HepG2 (cell line): Measurements from ENCODE around the gene GPR42. TPM values are rescaled to one million over a fixed set of nuclear protein-coding genes. Genes with fewer than 3 reads are reported as not detected.

Source experiments
- ATAC-seq: fragments of 200-7000 bp; cut with Tn5 transposase; 3 replicates; pipeline ENCODE4 v1.9.1; 2020; ENCODE audit warnings: mild to moderate bottlenecking, moderate library complexity
- Bru-seq: library from RNA; stranded (reverse); fragments of 400-500 nt; gene quantifications from one replicate; lab custom pipeline; 2021; lab: Mats Ljungman, UMichigan
- BruChase-seq, 2 experiments: library from RNA; stranded (reverse); fragments of 400-500 nt; gene quantifications; one replicate each; lab custom pipeline; 2021; lab: Mats Ljungman, UMichigan
- BruUV-seq: library from RNA; stranded (reverse); fragments of 400-500 nt; replicated peaks from 2 replicates; lab custom pipeline; 2021; lab: Mats Ljungman, UMichigan
- CTCF ChIA-PET: fragments of 300-600 bp; formaldehyde crosslinking; extraction: SDS; loops from one replicate; lab custom pipeline; 2021; ENCODE audit warnings: low total read pairs, inconsistent platforms, low intra/inter-chr PET ratio; lab: Yijun Ruan, JAX
- POLR2A ChIA-PET: fragments of 350-600 bp; sonication (Branson Sonifier 250); formaldehyde crosslinking; loops from one replicate; lab custom pipeline; 2020; ENCODE audit warnings: antibody characterized with exemption, inconsistent platforms; lab: Yijun Ruan, JAX
- DNase-seq: peaks from one replicate; pipeline ENCODE4 v3.0.0-alpha.2; 2015; ENCODE audit warnings: low spot score
- FAIRE-seq: peaks from 3 replicates; lab custom pipeline; 2011; peaks lifted over from hg19 to GRCh38; lab: Jason Lieb, UNC
- H2AFZ ChIP-seq: one replicate; pipeline ENCODE4 v1.6.1; 2011; ENCODE audit warnings: low read length, inconsistent platforms
- H3K27ac ChIP-seq: fragments of 300-600 bp; 3 replicates; pipeline ENCODE4 v1.8.0; 2011; ENCODE audit warnings: mixed run types, mild to moderate bottlenecking, mixed read lengths, low read length, inconsistent platforms; ENCODE audit not compliant: insufficient read depth; ENCODE audit errors: extremely low read length
- H3K27me3 ChIP-seq, 2 experiments: fragments of 200-600 bp in 1 of 2; 2 replicates in 1 of 2; 3 replicates in 1 of 2; pipeline versions ENCODE4 v1.6.0 to v1.8.0; 2011; ENCODE audit warnings: low read length in 2 of 2, mild to moderate bottlenecking in 2 of 2, moderate library complexity in 2 of 2, inconsistent platforms in 1 of 2; ENCODE audit not compliant: insufficient read depth in 2 of 2, control insufficient read depth in 1 of 2
- H3K36me3 ChIP-seq, 2 experiments: fragments of 200-600 bp in 1 of 2; replicated peaks in 1 of 2; 2 replicates in 1 of 2; 3 replicates in 1 of 2; pipeline versions ENCODE4 v1.5.1 to v1.8.0; 2011; ENCODE audit warnings: low read length in 2 of 2, inconsistent platforms in 1 of 2; ENCODE audit not compliant: insufficient read depth in 2 of 2, control insufficient read depth in 1 of 2
- H3K4me1 ChIP-seq: 2 replicates; pipeline ENCODE4 v1.5.1; 2012; ENCODE audit warnings: low read length, inconsistent platforms; ENCODE audit not compliant: insufficient read depth
- H3K4me2 ChIP-seq: 2 replicates; pipeline ENCODE4 v1.6.0; 2011; ENCODE audit warnings: low read depth, low read length, inconsistent platforms
- H3K4me3 ChIP-seq, 3 experiments: fragments of 200-600 bp in 1 of 3; sonication (generic), shearing (Covaris generic) in 1 of 3; replicated peaks in 1 of 3; 2 replicates each; pipeline ENCODE4 v1.5.1; 2011 to 2016; ENCODE audit warnings: low read length in 3 of 3, inconsistent platforms in 2 of 3, low read depth in 2 of 3, mild to moderate bottlenecking in 2 of 3, control low read depth in 1 of 3, mixed read lengths in 1 of 3; ENCODE audit not compliant: insufficient read depth in 1 of 3
- H3K79me2 ChIP-seq: one replicate; pipeline ENCODE4 v1.6.1; 2011; ENCODE audit warnings: low read length, inconsistent platforms; ENCODE audit not compliant: insufficient read depth
- H3K9ac ChIP-seq: 2 replicates; pipeline ENCODE4 v1.6.0; 2011; ENCODE audit warnings: mild to moderate bottlenecking, low read depth, low read length, inconsistent platforms; ENCODE audit not compliant: insufficient read depth
- H3K9me3 ChIP-seq: 2 replicates; pipeline ENCODE4 v1.5.1; 2012; ENCODE audit warnings: mild to moderate bottlenecking, low read length
- H4K20me1 ChIP-seq: 2 replicates; pipeline ENCODE4 v1.6.0; 2011; ENCODE audit warnings: inconsistent platforms, mild to moderate bottlenecking, low read length, moderate library complexity; ENCODE audit not compliant: insufficient read depth
- ASH2L ChIP-seq: fragments of 300-600, 200-600 bp; sonication (generic); IDR thresholded peaks from 2 replicates; pipeline ENCODE4 v1.7.0; 2017; ENCODE audit warnings: low read depth, mild to moderate bottlenecking, moderate library complexity, mixed read lengths, low read length; ENCODE audit not compliant: insufficient read length
- KDM5B ChIP-seq: sonication (generic); formaldehyde crosslinking; IDR thresholded peaks from 2 replicates; pipeline ENCODE4 v1.4.0; 2020; ENCODE audit warnings: missing genetic modification reagents, mild to moderate bottlenecking, borderline replicate concordance
- MED1 ChIP-seq: sonication (generic); formaldehyde crosslinking; IDR thresholded peaks from 2 replicates; pipeline ENCODE4 v1.4.0; 2020; ENCODE audit warnings: missing genetic modification reagents
- SNAI1 ChIP-seq: sonication (generic); formaldehyde crosslinking; IDR thresholded peaks from 2 replicates; pipeline ENCODE4 v1.5.0; 2020; ENCODE audit warnings: mild to moderate bottlenecking, missing genetic modification reagents, borderline replicate concordance
- ZNF441 ChIP-seq: sonication (generic); formaldehyde crosslinking; IDR thresholded peaks from 2 replicates; pipeline ENCODE4 v1.7.0; 2021; ENCODE audit warnings: missing genetic modification reagents, borderline replicate concordance
- ZNF614 ChIP-seq: IDR thresholded peaks from 2 replicates; pipeline ENCODE4 v1.6.1; 2018; ENCODE audit warnings: missing biosample characterization, missing genetic modification reagents, inconsistent platforms, borderline replicate concordance
- ZNF839 ChIP-seq: sonication (generic); formaldehyde crosslinking; IDR thresholded peaks from 2 replicates; pipeline ENCODE4 v1.4.0; 2020; ENCODE audit warnings: missing genetic modification reagents, mild to moderate bottlenecking, borderline replicate concordance
- WGBS: methylation state at CpG from one replicate; pipeline ENCODE4 v1.1.6; 2017; ENCODE audit warnings: low lambda C conversion rate; 5-methylcytosine and 5-hydroxymethylcytosine counted together
- in situ Hi-C: cut with HindIII; loops from 2 replicates; pipeline ENCODE4 v1.10.0; 2017; ENCODE audit warnings: low pct_unique_long_range_greater_than_20kb; ENCODE audit not compliant: extremely low pct_ligation_motif_present
- intact Hi-C: fragments of 100-400 bp; cut with micrococcal nuclease; formaldehyde crosslinking; loops from one replicate; pipeline ENCODE4 v1.10.0; 2022; ENCODE audit not compliant: unreplicated experiment
- long read RNA-seq, 2 experiments: library from RNA in 1 of 2; library from polyadenylated mRNA in 1 of 2; stranded (forward) in 1 of 2; unstranded in 1 of 2; transcript quantifications; one replicate each; pipeline ENCODE4 v2.0.0, GENCODE V29; 2019 to 2022
- polyA minus RNA-seq, 3 experiments: library from RNA; depleted of rRNA, polyadenylated mRNA; stranded (reverse); fragments of >200 nt; gene quantifications; 2 replicates each; pipeline ENCODE4 v1.2.3, GENCODE V29; 2011; ENCODE audit warnings: low replicate concordance in 1 of 3
- polyA plus RNA-seq, 8 experiments: library from polyadenylated mRNA; depleted of rRNA in 3 of 8; stranded (reverse) in 7 of 8; unstranded in 1 of 8; fragments of >200 nt; fragmentation: Illumina TruSeq in 4 of 8; extraction: Trizol in 4 of 8; gene quantifications; 2 replicates each; pipeline versions ENCODE4 v1.2.1 to v1.2.3, GENCODE V29; 2011 to 2016; ENCODE audit warnings: low read depth in 4 of 8, missing spikeins in 1 of 8, mixed read lengths in 1 of 8; ENCODE audit not compliant: insufficient read depth in 1 of 8
- total RNA-seq, 5 experiments: library from RNA; depleted of rRNA; stranded (reverse); fragments of >200 nt; fragmentation: Illumina TruSeq; extraction: Trizol; gene quantifications; 2 replicates each; pipeline ENCODE4 v1.2.3, GENCODE V29; 2016; ENCODE audit warnings: low read depth in 1 of 5

Gene GPR42
- total RNA-seq (2016; rRNA removed; fragmentation: Illumina TruSeq; extraction: Trizol) = not detected in 2 replicates
- total RNA-seq (2016; cell fraction: cytosol; rRNA removed; fragmentation: Illumina TruSeq; extraction: Trizol; ENCODE audit: low read depth) = not detected in 2 replicates
- total RNA-seq (2016; cell fraction: insoluble cytoplasmic fraction; rRNA removed; fragmentation: Illumina TruSeq; extraction: Trizol) = not detected in 2 replicates
- not detected in 2 replicates for total RNA-seq (2016; cell fraction: membrane; rRNA removed; fragmentation: Illumina TruSeq; extraction: Trizol)
- total RNA-seq (2016; cell fraction: nucleus; rRNA removed; fragmentation: Illumina TruSeq; extraction: Trizol) = not detected in 2 replicates
- polyA plus RNA-seq (2011; rRNA removed) = not detected in 2 replicates
- not detected in 2 replicates for polyA plus RNA-seq (2011; cell fraction: cytosol; rRNA removed)
- not detected in 2 replicates for polyA plus RNA-seq (2011; cell fraction: nucleus; rRNA removed)
- polyA plus RNA-seq (2012) = not detected in 2 replicates
- polyA plus RNA-seq (2016; cell fraction: cytosol; fragmentation: Illumina TruSeq; extraction: Trizol; ENCODE audit: low read depth) = not detected in 2 replicates
- polyA plus RNA-seq (2016; cell fraction: insoluble cytoplasmic fraction; fragmentation: Illumina TruSeq; extraction: Trizol; ENCODE audit: low read depth) = not detected in 2 replicates
- not detected in 2 replicates for polyA plus RNA-seq (2016; cell fraction: membrane; fragmentation: Illumina TruSeq; extraction: Trizol; ENCODE audit: low read depth)
- polyA plus RNA-seq (2016; cell fraction: nucleus; fragmentation: Illumina TruSeq; extraction: Trizol; ENCODE audit: insufficient read depth, low read depth) = not detected in 2 replicates
- not detected in 2 replicates for polyA minus RNA-seq (2011; rRNA and poly(A)+ RNA removed; ENCODE audit: low replicate concordance)
- not detected in 2 replicates for polyA minus RNA-seq (2011; cell fraction: cytosol; rRNA and poly(A)+ RNA removed)
- polyA minus RNA-seq (2011; cell fraction: nucleus; rRNA and poly(A)+ RNA removed) = not detected in 2 replicates
- not detected for Bru-seq, nascent RNA
- not detected for BruChase-seq, experiment 1, labeled RNA remaining after a 6-hour chase
- BruChase-seq, experiment 2, labeled RNA remaining after a 2-hour chase = not detected
- long read RNA-seq, experiment 1 = 0 reads
- long read RNA-seq, experiment 2 = 0 reads

GRCh38 chr19:35370722-35371121 is at the start of gene GPR42:
GPR42 (plus strand) TSS chr19:35371068; CDS start chr19:35371360, 292 bp downstream.
- Histone ChIP-seq H4K20me1 (no peaks in the 10 kb centered on the region), H3K27me3 (peaks cover 0 to 2% of the 10 kb centered on the region in 2 experiments; a peak in 1 of 5 replicates), H3K4me3 (no peak within 1 kb of the TSS), H2AFZ (no peak within 1 kb of the TSS), H3K9me3 (no peaks in the 10 kb centered on the region), H3K4me1 (peaks cover 13% of the 10 kb centered on the region; the same call in 1 of the 2 replicates), H3K36me3 (no peaks in the 10 kb centered on the region), H3K9ac (no peak within 1 kb of the TSS), H3K79me2 (no peaks in the 10 kb centered on the region), H3K27ac (no peak within 1 kb of the TSS), H3K4me2 (no peak within 1 kb of the TSS)
- CTCF ChIA-PET = no interaction called here
- ATAC-seq = no peak
- DNase-seq = no peak
- intact Hi-C loops (no loop called here), in situ Hi-C loops (no loop called here)
- 48% methylated on average over 6 of the region's 8 CpGs for WGBS
- FAIRE-seq = no peak
- no TSS peak for BruUV-seq
- no peak for TF ChIP-seq KDM5B (CRISPR knock-in tag)
- no peak for TF ChIP-seq ZNF839 (CRISPR knock-in tag)
- TF ChIP-seq ZNF441 (CRISPR knock-in tag) = no peak
- no peak for TF ChIP-seq ZNF614 (CRISPR knock-in tag)
- TF ChIP-seq MED1 (CRISPR knock-in tag) = no peak
- TF ChIP-seq ASH2L = no peak
- TF ChIP-seq SNAI1 (CRISPR knock-in tag) = no peak
- POLR2A ChIA-PET = no interaction called here
